ENCODE measurements around the gene MYOF. TPM values are rescaled to one million over a fixed set of nuclear protein-coding genes. Genes with fewer than 3 reads are reported as not detected.
A peak's percentile ranks its signal among the peaks of the same experiment; 100 is the strongest.
"Not testable (repeated sequence)": the region's sequence is repeated elsewhere in the genome, so short reads cannot be mapped to it uniquely, and the experiment has no call there.

The MYOF gene
- total RNA-seq, 1 donor from 2014 or later: 260 TPM

- DNase-seq (ENCODE audit: extremely low read depth, low read depth, low spot score): no peak
These were observed 46.3 kb downstream of the MYOF start for GRCh38 chr10:93435621-93436397.

GRCh38 chr10:93434991-93435491 is 47.1 kb downstream of the MYOF start:
- DNase-seq (ENCODE audit: extremely low read depth, low read depth, low spot score): no peak

GRCh38 chr10:93431361-93431760 is 50.8 kb downstream of the MYOF start:
- DNase-seq (ENCODE audit: extremely low read depth, low read depth, low spot score): no peak

- DNase-seq (ENCODE audit: extremely low read depth, low read depth, low spot score): no peak
These were observed 56.3 kb downstream of the MYOF start for GRCh38 chr10:93425861-93426260.

- no peak for DNase-seq (ENCODE audit: extremely low read depth, low read depth, low spot score)
These were observed 60.0 kb downstream of the MYOF start for GRCh38 chr10:93422118-93422517.

- DNase-seq (ENCODE audit: extremely low read depth, low read depth, low spot score): no peak
These were observed 60.9 kb downstream of the MYOF start for GRCh38 chr10:93420944-93421825.

- no peak for DNase-seq (ENCODE audit: extremely low read depth, low read depth, low spot score)
These were observed 62.0 kb downstream of the MYOF start for GRCh38 chr10:93420091-93420490.

- not testable (repeated sequence) for DNase-seq (ENCODE audit: extremely low read depth, low read depth, low spot score)
These were observed 63.1 kb downstream of the MYOF start for GRCh38 chr10:93419016-93419415.

GRCh38 chr10:93417921-93418320 is 64.2 kb downstream of the MYOF start:
- DNase-seq (ENCODE audit: extremely low read depth, low read depth, low spot score): no peak

- DNase-seq (ENCODE audit: extremely low read depth, low read depth, low spot score): no peak
These were observed 64.9 kb downstream of the MYOF start for GRCh38 chr10:93417266-93417665.

GRCh38 chr10:93416824-93417223 is 65.3 kb downstream of the MYOF start:
- DNase-seq (ENCODE audit: extremely low read depth, low read depth, low spot score): no peak

GRCh38 chr10:93415693-93416092 is 66.4 kb downstream of the MYOF start:
- DNase-seq (ENCODE audit: extremely low read depth, low read depth, low spot score): no peak

- peak; percentile 34 for DNase-seq (ENCODE audit: extremely low read depth, low read depth, low spot score)
These were observed 68.9 kb downstream of the MYOF start for GRCh38 chr10:93413252-93413689.

GRCh38 chr10:93412801-93413200 is 69.3 kb downstream of the MYOF start:
- no peak for DNase-seq (ENCODE audit: extremely low read depth, low read depth, low spot score)

- no peak for DNase-seq (ENCODE audit: extremely low read depth, low read depth, low spot score)
These were observed 71.3 kb downstream of the MYOF start for GRCh38 chr10:93410697-93411348.

- no peak for DNase-seq (ENCODE audit: extremely low read depth, low read depth, low spot score)
These were observed 73.4 kb downstream of the MYOF start for GRCh38 chr10:93408783-93409182.

- DNase-seq (ENCODE audit: extremely low read depth, low read depth, low spot score): no peak
These were observed 75.6 kb downstream of the MYOF start for GRCh38 chr10:93406364-93407145.

- no peak for DNase-seq (ENCODE audit: extremely low read depth, low read depth, low spot score)
These were observed 78.1 kb downstream of the MYOF start for GRCh38 chr10:93404048-93404354.

- DNase-seq (ENCODE audit: extremely low read depth, low read depth, low spot score): no peak
These were observed 78.7 kb downstream of the MYOF start for GRCh38 chr10:93403152-93404047.
